Breast epithelium (tissue), 3 donors: ENCODE measurements around the gene CROCC2.

Source experiments
- CTCF ChIP-seq, 3 donors: fragments of 450-650 bp; IDR thresholded peaks; one replicate each; pipeline ENCODE4 v1.5.1; 2016 to 2017; ENCODE audit warnings: antibody characterized with exemption in 3 of 3, mild to moderate bottlenecking in 3 of 3, moderate library complexity in 3 of 3
- POLR2AphosphoS5 ChIP-seq, 3 donors: sonication (generic); formaldehyde crosslinking; IDR thresholded peaks; one replicate each; pipeline ENCODE4 v1.6.1; 2017; ENCODE audit warnings: antibody characterized with exemption in 3 of 3

GRCh38 chr2:241033336-241033987 is 127.3 kb downstream of the CROCC2 start:
- TF ChIP-seq CTCF (IDR thresholded peaks at IDR 0.05) (no peak), POLR2AphosphoS5 (IDR thresholded peaks at IDR 0.05) (no peak)
